ENCODE measurements around the gene IKZF2. TPM values are rescaled to one million over a fixed set of nuclear protein-coding genes. Genes with fewer than 3 reads are reported as not detected.

IKZF2 gene
- total RNA-seq, 1 experiment from 2014 or later, result 1.6 TPM

- intact Hi-C loops (cut with micrococcal nuclease), result no loop called here
- CTCF ChIA-PET, result no interaction called here
- Histone ChIP-seq H3K4me3 (replicated peaks in 1 of 2; ENCODE audit: low read depth in 1 of 2, low read length in 2 of 2) (no peak overlapping the region), H3K4me2 (ENCODE audit: low read length) (no peak overlapping the region), H3K4me1 (ENCODE audit: control insufficient read depth in 1 of 2, insufficient read depth in 2 of 2, low read length in 2 of 2) (no peaks in the 10 kb centered on the region), H4K20me1 (ENCODE audit: insufficient read depth) (no peaks in the 10 kb centered on the region), H2AFZ (ENCODE audit: low read depth, low read length, poor library complexity, severe bottlenecking) (no peak overlapping the region), H3K9me3 (ENCODE audit: control insufficient read depth in 1 of 2, insufficient read depth in 1 of 2, low read depth in 1 of 2, low read length in 2 of 2) (no peaks in the 10 kb centered on the region), H3K9ac (ENCODE audit: low read length) (no peak overlapping the region), H3K9me2 (ENCODE audit: insufficient read depth) (no peaks in the 10 kb centered on the region), H3K27ac (ENCODE audit: low read depth, low read length) (no peak overlapping the region), H3K79me2 (ENCODE audit: insufficient read depth, low read length) (no peaks in the 10 kb centered on the region), H3K36me3 (ENCODE audit: control insufficient read depth in 1 of 2, insufficient read depth in 2 of 2, low read length in 2 of 2) (no peaks in the 10 kb centered on the region), H3K27me3 (ENCODE audit: insufficient read depth, low read length) (no peaks in the 10 kb centered on the region)
- RAD21 ChIA-PET (ENCODE audit: low non-redundant PET in 1 of 2, low total read pairs in 2 of 2, uncharacterized antibody in 2 of 2, unreplicated experiment in 2 of 2), result no interaction called here
- TF ChIP-seq TCF7L2 (IDR thresholded peaks at IDR 0.05; ENCODE audit: borderline replicate concordance, extremely low read depth, insufficient read depth, insufficient read length), result no peak
- no peak for TF ChIP-seq RAD21 (IDR thresholded peaks at IDR 0.05; ENCODE audit: low read depth)
- no peak for TF ChIP-seq SIN3A (IDR thresholded peaks at IDR 0.05; ENCODE audit: low read depth)
- TF ChIP-seq ZBTB33 (IDR thresholded peaks at IDR 0.05; ENCODE audit: extremely low read depth, insufficient replicate concordance, low read length), result no peak
- no peak for TF ChIP-seq YY1 (IDR thresholded peaks at IDR 0.05; ENCODE audit: extremely low read depth, insufficient replicate concordance, low read depth, low read length)
- no peak for TF ChIP-seq ATF3 (IDR thresholded peaks at IDR 0.05)
- DNase-seq (ENCODE audit: low read depth, low spot score) (no peak), ATAC-seq (no peak)
- POLR2A ChIA-PET, result no interaction called here
- no TSS peak for BruUV-seq (replicated peaks)
Observed at GRCh38 chr2:212949786-212950185, 201.6 kb downstream of the IKZF2 start.

Other genes starting within 250 kb of the IKZF2 start
- 0.30 TPM for gene SPAG16, start 132.9 kb upstream of the IKZF2 start, total RNA-seq (2021; ENCODE audit: unreplicated experiment)